DMS53 treated with DMSO at 0.1 percent for 48 hours (cell line): ENCODE data around the gene INPP5K.
"Not testable (repeated sequence)": the region's sequence is repeated elsewhere in the genome, so short reads cannot be mapped to it uniquely, and the experiment has no call there.

ENCODE experiments used
- DNase-seq: peaks from one replicate; lab custom pipeline; 2025; ENCODE audit not compliant: unreplicated experiment; lab: John Stamatoyannopoulos, UW

Gene INPP5K

GRCh38 chr17:1548032-1548431, 31.6 kb upstream of the INPP5K start:
- DNase-seq = no peak

GRCh38 chr17:1546292-1546922, 30.0 kb upstream of the INPP5K start:
- no peak for DNase-seq

DNA sequence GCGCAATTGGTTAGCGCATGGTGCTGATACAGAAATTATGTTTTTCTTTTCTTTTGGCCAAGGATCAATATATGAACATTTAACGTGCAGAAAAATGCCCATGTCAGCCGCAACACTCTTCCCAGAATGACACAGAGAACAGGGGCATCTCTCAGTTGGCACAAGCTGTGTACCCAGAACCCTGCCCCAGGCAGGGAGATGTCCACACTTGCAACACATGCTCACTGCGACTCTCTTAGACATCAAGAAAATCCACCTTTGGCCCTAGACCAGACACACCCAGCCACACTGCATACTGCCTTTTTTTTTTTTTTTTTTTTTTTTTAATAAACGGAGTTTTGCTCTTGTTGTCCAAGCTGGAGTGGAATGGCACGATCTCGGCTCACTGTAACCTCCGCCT, 29.2 kb upstream of the INPP5K start:
- DNase-seq = no peak

DNA sequence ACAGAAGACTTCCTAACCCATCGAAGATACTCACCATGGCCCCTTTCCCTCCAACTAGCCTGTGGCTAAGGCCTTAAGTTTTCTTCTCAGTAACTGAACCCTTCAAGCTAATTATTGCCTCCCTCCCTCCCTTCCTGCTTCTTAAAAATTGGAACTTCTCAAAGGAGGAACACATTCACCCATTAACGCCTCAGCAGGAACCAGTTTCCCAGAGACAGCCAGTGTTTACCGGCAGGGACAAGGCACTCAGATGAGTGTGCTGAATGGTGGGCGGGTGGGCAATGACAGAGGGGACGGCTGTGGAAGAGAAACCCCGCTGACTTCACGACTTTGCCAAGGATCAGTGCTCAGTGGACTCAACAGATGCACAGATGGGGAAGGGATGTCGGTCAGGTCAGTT, 25.9 kb upstream of the INPP5K start:
- no peak for DNase-seq

- no peak for DNase-seq
Observed at GRCh38 chr17:1541367-1541904, 25.0 kb upstream of the INPP5K start.

DNA sequence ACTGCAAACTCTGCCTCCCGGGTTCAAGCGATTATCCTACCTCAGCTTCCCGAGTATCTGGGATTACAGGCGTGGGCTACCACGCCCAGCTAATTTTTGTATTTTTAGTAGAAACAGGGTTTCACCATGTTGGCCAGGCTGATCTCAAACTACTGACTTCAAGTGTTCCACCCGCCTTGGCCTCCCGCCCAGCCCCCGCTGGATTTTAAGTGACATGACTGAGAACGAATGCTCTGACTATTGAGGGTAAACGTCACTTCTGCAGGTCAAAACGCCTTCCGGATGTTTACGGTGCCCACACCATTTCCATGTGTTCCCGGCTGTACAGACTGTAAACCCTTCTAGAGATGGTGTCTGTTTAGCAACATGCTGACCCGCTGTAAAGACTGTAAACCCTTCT, 23.4 kb upstream of the INPP5K start:
- DNase-seq = no peak

DNA sequence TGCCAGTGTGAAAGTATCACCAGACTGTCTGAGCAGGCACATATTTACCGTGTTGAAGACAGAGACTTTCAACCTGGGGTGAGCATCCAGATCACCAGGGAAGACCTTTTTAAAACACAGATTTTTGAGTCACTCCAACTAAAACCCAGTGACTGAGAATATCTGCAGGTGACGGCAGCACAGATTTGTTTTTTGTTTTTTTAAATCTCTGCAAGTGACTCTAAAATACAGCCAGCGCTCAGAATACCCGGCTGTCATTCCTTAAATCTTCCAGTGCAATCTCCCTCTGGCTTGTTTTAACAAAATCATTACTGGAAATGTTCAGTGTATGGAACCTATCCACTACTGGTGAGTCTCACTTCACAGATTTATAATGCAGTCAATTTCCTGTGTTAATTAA, 19.3 kb upstream of the INPP5K start:
- DNase-seq = no peak

DNA sequence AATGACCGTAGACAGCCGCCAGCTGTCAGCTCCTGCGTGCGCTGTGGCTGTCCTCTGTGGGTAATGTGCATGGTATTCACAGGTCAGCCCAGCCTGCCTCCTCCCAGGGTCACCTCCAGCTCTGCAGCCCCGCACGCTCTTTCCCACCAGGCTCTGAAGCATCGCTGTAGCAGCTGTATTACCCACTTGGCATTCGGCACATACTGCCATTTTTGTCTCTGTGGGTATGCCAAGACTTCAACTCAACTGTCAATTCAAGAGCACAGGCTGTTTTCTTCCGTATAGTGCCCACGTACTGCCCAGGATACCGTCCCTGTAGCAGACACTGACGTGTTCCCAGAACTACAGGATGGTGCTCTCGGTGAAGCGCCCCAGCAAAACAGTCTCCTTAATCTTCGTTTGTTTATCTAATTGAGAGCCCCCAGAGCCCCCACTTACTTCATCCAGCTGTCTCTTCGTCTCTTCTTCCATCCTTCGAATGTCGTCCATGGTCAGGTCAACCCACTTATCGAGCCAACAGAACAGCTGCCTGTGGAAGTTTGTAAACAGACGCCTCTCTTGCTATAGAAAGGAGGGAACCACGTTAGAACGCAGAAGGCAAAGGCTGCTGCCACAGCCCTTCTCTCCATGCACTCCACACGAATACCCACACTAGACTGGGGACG, 17.4 kb upstream of the INPP5K start:
- DNase-seq = no peak

DNA sequence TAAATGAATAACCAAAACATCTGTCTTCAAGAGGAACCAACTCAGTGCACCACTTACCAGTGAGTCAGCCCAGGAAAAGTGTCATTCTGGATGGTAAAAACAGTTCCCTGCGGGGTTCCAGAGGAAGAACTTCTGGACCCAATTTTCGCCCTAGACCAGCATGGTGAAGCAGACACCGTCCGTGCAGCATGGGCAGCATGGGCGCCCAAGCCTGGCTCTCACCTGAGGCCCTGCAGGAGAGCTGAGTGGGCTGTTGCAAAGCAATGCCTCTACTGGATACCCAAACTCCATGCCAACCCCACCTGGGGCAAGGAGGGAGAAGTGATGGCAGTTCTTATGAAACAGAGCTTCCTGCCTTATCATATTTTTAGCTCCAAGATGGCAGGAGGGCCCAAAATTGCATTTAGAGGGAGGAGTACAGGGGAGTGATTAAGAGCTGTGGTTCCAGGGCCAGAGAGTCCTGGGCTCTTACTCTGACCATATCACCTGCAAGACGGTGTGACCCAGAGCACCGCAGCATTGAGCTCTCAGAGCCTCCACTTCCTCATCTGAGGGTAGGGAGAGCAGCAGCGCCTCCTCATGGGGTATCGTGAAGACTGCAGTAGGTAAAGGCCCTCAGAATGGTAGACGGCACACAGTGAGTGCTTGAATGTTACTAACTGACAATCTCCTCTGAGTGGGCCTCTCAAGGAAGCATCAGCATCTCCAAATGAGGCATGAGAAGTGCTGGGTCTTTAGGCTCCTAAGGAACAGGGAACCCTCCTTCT, 16.6 kb upstream of the INPP5K start:
- no peak for DNase-seq

- DNase-seq = peak; percentile 8
Observed at GRCh38 chr17:1529863-1530262, 13.5 kb upstream of the INPP5K start.

- not testable (repeated sequence) for DNase-seq
Observed at GRCh38 chr17:1526876-1527275, 10.5 kb upstream of the INPP5K start.

DNA sequence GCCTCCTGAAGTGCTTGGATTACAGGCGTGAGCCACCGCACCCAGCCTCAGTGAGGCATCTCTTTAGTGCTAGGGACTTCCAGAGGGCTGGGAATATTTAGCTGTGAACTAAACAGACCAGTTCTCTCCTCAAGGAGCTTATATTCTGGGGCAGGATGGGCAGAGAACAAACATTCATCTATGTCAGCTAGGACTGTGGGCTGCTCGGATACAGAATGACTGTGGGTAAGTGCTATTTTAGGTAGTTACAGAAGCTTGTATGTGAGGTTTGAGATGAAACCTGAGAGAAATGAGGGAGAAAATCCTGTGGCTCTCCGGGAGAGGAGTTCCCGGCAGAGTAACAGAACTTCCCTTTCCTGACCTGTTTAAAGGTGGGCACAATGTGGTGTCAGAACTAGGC, 6.2 kb upstream of the INPP5K start:
- no peak for DNase-seq

- DNase-seq = no peak
Observed at GRCh38 chr17:1521086-1521640, 4.8 kb upstream of the INPP5K start.

GRCh38 chr17:1519678-1520077, 3.3 kb upstream of the INPP5K start:
- DNase-seq = no peak

- DNase-seq = no peak
Observed at GRCh38 chr17:1518410-1518809, 2.0 kb upstream of the INPP5K start.

- peak; percentile 17 for DNase-seq
Observed at GRCh38 chr17:1515640-1516387, 598 bp downstream of the INPP5K start.

GRCh38 chr17:1512351-1512750, 4.1 kb downstream of the INPP5K start:
- DNase-seq = no peak

DNA sequence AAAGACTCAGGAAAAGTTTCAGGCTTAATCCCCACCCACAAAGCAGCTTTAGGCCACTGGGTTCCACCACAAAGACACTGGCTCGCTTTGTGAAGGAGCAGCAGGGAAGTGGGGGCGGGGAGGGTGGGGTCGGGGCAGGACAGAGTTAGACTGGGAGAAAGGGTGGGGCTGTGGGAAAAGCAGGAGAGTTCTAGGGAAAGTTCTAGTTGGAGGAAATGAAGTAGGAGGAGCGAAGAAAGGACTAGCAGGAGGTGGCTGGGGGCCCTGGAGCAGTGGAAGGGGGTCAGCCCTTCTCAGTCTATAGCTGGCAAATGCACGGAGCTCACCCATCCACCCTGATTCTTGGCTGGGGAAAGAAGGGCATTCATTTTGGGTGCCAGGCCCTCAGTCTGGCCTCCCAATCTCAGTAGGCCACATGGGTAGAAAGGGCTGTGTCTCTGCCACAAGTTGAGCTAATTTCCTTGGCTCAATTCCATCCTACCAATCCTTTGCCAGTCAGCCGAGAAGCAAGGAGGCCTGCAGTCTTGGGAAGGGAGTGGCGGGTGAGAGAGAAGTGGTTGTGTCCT, 4.6 kb downstream of the INPP5K start:
- DNase-seq = no peak

DNA sequence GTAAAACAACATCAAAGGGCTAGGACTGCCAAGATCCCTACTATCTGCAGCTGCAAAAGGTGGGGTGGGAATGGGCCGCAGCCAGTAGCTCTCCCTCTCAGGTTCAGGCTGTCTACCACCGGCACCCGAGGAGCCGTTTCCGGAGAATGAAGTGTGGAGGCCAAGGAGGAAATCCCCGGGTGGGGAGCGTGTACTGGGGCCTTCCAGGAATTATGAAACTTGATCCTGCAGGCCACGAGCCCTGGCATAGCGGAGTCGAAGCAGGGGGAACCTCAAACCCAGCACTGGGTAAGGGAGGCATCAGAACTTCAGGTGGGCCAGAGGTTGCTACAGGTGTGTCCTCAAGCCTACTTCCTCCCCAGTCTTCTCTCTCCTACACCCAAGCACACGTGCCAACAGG, 5.1 kb downstream of the INPP5K start:
- DNase-seq = no peak

GRCh38 chr17:1509290-1509881, 7.0 kb downstream of the INPP5K start:
- DNase-seq = no peak
